SU-DHL-6 (cell line): ENCODE data around the gene PHACTR1.
"Not testable (repeated sequence)": the region's sequence is repeated elsewhere in the genome, so short reads cannot be mapped to it uniquely, and the experiment has no call there.

Experiments
- EZH2phosphoT487 ChIP-seq: fragments of 200-600 bp; sonication (generic), shearing (Covaris generic); conservative IDR thresholded peaks from 2 replicates; pipeline ENCODE4 v1.6.1; 2018; ENCODE audit warnings: mild to moderate bottlenecking, antibody characterized with exemption, low read length, moderate library complexity, mixed read lengths
- TF ChIP-seq, protein P1 (sequence below): fragments of 200-600 bp; sonication (generic); IDR thresholded peaks from one replicate; pipeline ENCODE4 v1.5.1; 2017; ENCODE audit warnings: antibody characterized with exemption, mild to moderate bottlenecking, low read length, moderate library complexity; ENCODE audit not compliant: insufficient read depth, poor library complexity, severe bottlenecking

DNA sequence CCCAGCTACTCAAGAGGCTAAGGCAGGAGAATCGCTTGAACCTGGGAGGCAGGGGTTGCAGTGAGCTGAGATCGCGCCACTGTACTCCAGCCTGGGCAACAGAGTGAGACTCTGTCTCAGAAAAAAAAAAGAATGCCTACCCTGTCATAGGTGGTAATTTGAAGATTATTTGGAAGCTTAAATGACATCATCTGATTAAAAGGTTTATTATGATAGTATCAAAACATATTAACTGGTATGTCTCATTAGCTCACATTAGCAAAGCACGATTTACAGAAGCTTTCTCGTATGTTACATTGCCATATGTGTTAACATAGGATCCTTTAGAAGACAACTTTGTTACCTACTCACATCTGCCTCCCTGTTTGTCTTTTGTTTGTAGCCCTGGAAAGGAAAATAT lies 443.3 kb downstream of the PHACTR1 start:
- TF ChIP-seq, protein P1, sequence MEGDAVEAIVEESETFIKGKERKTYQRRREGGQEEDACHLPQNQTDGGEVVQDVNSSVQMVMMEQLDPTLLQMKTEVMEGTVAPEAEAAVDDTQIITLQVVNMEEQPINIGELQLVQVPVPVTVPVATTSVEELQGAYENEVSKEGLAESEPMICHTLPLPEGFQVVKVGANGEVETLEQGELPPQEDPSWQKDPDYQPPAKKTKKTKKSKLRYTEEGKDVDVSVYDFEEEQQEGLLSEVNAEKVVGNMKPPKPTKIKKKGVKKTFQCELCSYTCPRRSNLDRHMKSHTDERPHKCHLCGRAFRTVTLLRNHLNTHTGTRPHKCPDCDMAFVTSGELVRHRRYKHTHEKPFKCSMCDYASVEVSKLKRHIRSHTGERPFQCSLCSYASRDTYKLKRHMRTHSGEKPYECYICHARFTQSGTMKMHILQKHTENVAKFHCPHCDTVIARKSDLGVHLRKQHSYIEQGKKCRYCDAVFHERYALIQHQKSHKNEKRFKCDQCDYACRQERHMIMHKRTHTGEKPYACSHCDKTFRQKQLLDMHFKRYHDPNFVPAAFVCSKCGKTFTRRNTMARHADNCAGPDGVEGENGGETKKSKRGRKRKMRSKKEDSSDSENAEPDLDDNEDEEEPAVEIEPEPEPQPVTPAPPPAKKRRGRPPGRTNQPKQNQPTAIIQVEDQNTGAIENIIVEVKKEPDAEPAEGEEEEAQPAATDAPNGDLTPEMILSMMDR: not testable (repeated sequence)
- TF ChIP-seq EZH2phosphoT487: not testable (repeated sequence)
